Large intestine (tissue), 12 donors: ENCODE results near the gene KRTAP9-6. TPM values are rescaled to one million over a fixed set of nuclear protein-coding genes. Genes with fewer than 3 reads are reported as not detected.
"Not testable (repeated sequence)": the region's sequence is repeated elsewhere in the genome, so short reads cannot be mapped to it uniquely, and the experiment has no call there.

ENCODE experiments used
- DNase-seq, 2 donors: peaks; one replicate each; pipeline versions ENCODE4 v3.0.0 to v3.0.0-alpha.2; 2013
- H3K27ac ChIP-seq: one replicate; pipeline ENCODE4 v1.5.1; 2013; ENCODE audit warnings: low read length
- H3K27me3 ChIP-seq: 2 replicates; pipeline ENCODE4 v1.6.1; 2013; ENCODE audit warnings: low read length; ENCODE audit not compliant: control insufficient read depth, insufficient read depth
- H3K36me3 ChIP-seq: 2 replicates; pipeline ENCODE4 v1.6.1; 2013; ENCODE audit warnings: low read length; ENCODE audit not compliant: control insufficient read depth, insufficient read depth
- H3K4me1 ChIP-seq: one replicate; pipeline ENCODE4 v1.6.1; 2013; ENCODE audit warnings: low read length; ENCODE audit not compliant: control insufficient read depth, insufficient read depth
- H3K4me3 ChIP-seq: one replicate; pipeline ENCODE4 v1.5.1; 2013; ENCODE audit warnings: low read length
- H3K9me3 ChIP-seq: one replicate; pipeline ENCODE4 v1.6.1; 2013; ENCODE audit warnings: mild to moderate bottlenecking, low read depth, low read length, moderate library complexity; ENCODE audit not compliant: control insufficient read depth
- WGBS: methylation state at CpG from one replicate; pipeline ENCODE4 v1.1.5; 2013; ENCODE audit warnings: low lambda C conversion rate; ENCODE audit not compliant: insufficient coverage; 5-methylcytosine and 5-hydroxymethylcytosine counted together
- long read RNA-seq, 11 donors: transcript quantifications; one replicate each; lab custom pipeline, GENCODE V29; 2026
- polyA plus RNA-seq: library from polyadenylated mRNA; unstranded; fragments of 120-200 nt; gene quantifications from one replicate; pipeline ENCODE4 v1.2.1, GENCODE V29; 2013

The KRTAP9-6 gene
- not detected for polyA plus RNA-seq
- long read RNA-seq, donor 1: 0 reads
- long read RNA-seq, donor 2: 0 reads
- long read RNA-seq, donor 3: 0 reads
- long read RNA-seq, donor 4, partial matches to known transcripts: 0 of 1 reads
- long read RNA-seq, donor 4, other reads (novel, unspliced or antisense): 0 of 1 reads
- long read RNA-seq, donor 5: 0 reads
- long read RNA-seq, donor 6: 0 reads
- long read RNA-seq, donor 7: 0 reads
- long read RNA-seq, donor 8: 0 reads
- long read RNA-seq, donor 9: 0 reads
- long read RNA-seq, donor 10: 0 reads
- long read RNA-seq, donor 11: 0 reads

DNA sequence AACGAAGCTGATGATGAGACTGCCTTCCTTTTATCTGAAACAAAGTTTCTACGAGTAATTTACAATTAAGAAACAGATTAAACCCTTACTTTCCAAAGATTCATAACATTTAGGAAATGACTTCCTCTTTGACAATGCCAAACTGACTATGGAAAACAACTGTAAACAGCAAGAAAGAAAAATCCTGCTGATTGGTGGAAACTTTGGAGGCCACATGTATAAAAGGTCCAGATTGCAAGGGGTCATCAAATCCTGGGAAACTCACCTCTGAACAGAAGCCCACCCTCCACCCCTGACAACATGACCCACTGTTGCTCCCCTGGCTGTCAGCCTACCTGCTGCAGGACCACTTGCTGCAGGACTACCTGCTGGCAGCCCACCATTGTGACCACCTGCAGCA is at the start of gene KRTAP9-6:
Gene KRTAP9-6 (plus strand): TSS at position 301 of the 400 bp plus-strand sequence. CDS start 0 bp downstream, at position 301.
- Histone ChIP-seq H3K4me3 (no peak within 1 kb of the TSS), H3K27ac (no peak within 1 kb of the TSS), H3K4me1 (no peaks in the 10 kb centered on the region), H3K9me3 (no peaks in the 10 kb centered on the region), H3K36me3 (no peaks in the 10 kb centered on the region), H3K27me3 (peaks cover 7% of the 10 kb centered on the region)
- no peak for DNase-seq
- no CpG with 5 or more reads among the region's 2 CpGs for WGBS

DNA sequence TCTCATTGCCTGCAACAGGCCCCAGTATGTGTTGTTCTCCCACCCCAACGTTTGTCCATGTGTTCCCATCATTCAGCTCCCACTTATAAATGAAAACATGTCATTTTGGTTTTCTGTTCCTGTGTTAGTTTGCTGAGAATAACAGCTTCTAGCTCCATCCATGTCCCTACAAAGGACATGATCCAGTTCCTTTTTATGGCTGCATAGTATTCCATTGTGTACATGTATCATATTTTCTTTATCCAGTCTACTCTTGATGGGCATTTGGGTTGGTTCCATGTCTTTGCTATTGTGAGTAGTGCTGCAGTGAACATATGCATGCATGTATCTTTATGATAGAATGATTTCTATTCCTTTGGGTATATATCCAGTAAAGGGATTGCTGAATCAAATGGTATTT is 49.5 kb upstream of the KRTAP9-6 start:
- Histone ChIP-seq H3K4me1 (no peaks in the 10 kb centered on the region), H3K27me3 (peaks cover 3% of the 10 kb centered on the region), H3K36me3 (no peaks in the 10 kb centered on the region), H3K9me3 (no peaks in the 10 kb centered on the region), H3K4me3 (no peak overlapping the region), H3K27ac (no peak overlapping the region)
- no CpG with 5 or more reads among the region's 1 CpG for WGBS
- DNase-seq: no peak

GRCh38 chr17:41223821-41224220 is 41.4 kb upstream of the KRTAP9-6 start:
- H3K4me3 ChIP-seq: no peak overlapping the region
- H3K36me3 ChIP-seq: no peaks in the 10 kb centered on the region
- no peak overlapping the region for H3K27ac ChIP-seq
- peaks cover 4% of the 10 kb centered on the region for H3K27me3 ChIP-seq
- no peaks in the 10 kb centered on the region for H3K9me3 ChIP-seq
- no CpG with 5 or more reads among the region's 2 CpGs for WGBS
- no peak for DNase-seq
- H3K4me1 ChIP-seq: no peaks in the 10 kb centered on the region

GRCh38 chr17:41226051-41226450 is 39.1 kb upstream of the KRTAP9-6 start:
- no peak for DNase-seq
- Histone ChIP-seq H3K27ac (no peak overlapping the region), H3K27me3 (peaks cover 4% of the 10 kb centered on the region), H3K36me3 (no peaks in the 10 kb centered on the region), H3K4me1 (no peaks in the 10 kb centered on the region), H3K9me3 (no peaks in the 10 kb centered on the region), H3K4me3 (no peak overlapping the region)
- no CpG with 5 or more reads among the region's 6 CpGs for whole genome bisulfite sequencing

GRCh38 chr17:41226598-41227095 is 38.5 kb upstream of the KRTAP9-6 start, which contains the start of gene KRTAP9-2:
Gene KRTAP9-2, plus strand, starts transcription at chr17:41226648. Its CDS starts 7 bp downstream, at chr17:41226655.
- H3K4me3 ChIP-seq, H3K4me1 ChIP-seq, H3K9me3 ChIP-seq, H3K36me3 ChIP-seq, H3K27ac ChIP-seq, DNase-seq, H3K27me3 ChIP-seq: not testable (repeated sequence)
- no CpG with 5 or more reads among the region's 4 CpGs for WGBS

DNA sequence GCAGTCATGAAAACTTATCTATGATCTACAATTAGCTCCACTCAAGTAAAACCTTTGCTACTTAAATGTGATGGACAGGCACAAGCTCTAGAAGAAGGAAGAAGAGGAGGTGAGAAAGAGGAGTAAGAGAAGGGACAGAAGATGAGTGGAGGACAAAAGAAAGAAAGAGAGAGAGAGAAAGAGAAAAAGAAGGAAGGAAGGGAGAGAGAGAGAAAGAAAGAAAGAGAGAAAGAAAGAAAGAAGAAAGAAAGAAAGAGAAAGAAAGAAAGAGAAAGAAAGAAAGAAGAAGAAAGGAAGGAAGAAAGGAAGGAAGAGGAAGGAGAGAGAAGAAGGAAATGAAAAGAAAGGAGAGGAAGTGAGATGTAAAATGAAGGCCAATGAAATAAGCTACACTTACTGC is 35.1 kb upstream of the KRTAP9-6 start:
- H3K27me3 ChIP-seq: peaks cover 12% of the 10 kb centered on the region

GRCh38 chr17:41231731-41232130 is 33.4 kb upstream of the KRTAP9-6 start:
- Histone ChIP-seq H3K27ac (no peak overlapping the region), H3K36me3 (no peaks in the 10 kb centered on the region), H3K4me3 (no peak overlapping the region), H3K4me1 (no peaks in the 10 kb centered on the region), H3K27me3 (peaks cover 8% of the 10 kb centered on the region), H3K9me3 (no peaks in the 10 kb centered on the region)
- no CpG with 5 or more reads among the region's 6 CpGs for WGBS
- no peak for DNase-seq

More for the DNA sequence above, 35.1 kb upstream of the KRTAP9-6 start:
- no peak overlapping the region for H3K27ac ChIP-seq
- H3K9me3 ChIP-seq: no peaks in the 10 kb centered on the region
- H3K36me3 ChIP-seq: no peaks in the 10 kb centered on the region
- H3K4me3 ChIP-seq: no peak overlapping the region
- no peak for DNase-seq
- H3K4me1 ChIP-seq: no peaks in the 10 kb centered on the region

- not testable (repeated sequence) for H3K27me3 ChIP-seq, H3K9me3 ChIP-seq, H3K4me3 ChIP-seq, H3K27ac ChIP-seq, DNase-seq, H3K4me1 ChIP-seq, H3K36me3 ChIP-seq
- WGBS: no CpG with 5 or more reads among the region's 1 CpG
Observed at GRCh38 chr17:41232399-41233105, 32.6 kb upstream of the KRTAP9-6 start, which contains the start of gene KRTAP9-3. Gene KRTAP9-3, plus strand, starts transcription at chr17:41232449. Its CDS starts 53 bp downstream, at chr17:41232502.

- WGBS: no CpG with 5 or more reads among the region's 4 CpGs
- not testable (repeated sequence) for H3K4me1 ChIP-seq, DNase-seq, H3K36me3 ChIP-seq, H3K9me3 ChIP-seq, H3K27ac ChIP-seq, H3K27me3 ChIP-seq, H3K4me3 ChIP-seq
Observed at GRCh38 chr17:41237116-41237515, 28.1 kb upstream of the KRTAP9-6 start.

DNA sequence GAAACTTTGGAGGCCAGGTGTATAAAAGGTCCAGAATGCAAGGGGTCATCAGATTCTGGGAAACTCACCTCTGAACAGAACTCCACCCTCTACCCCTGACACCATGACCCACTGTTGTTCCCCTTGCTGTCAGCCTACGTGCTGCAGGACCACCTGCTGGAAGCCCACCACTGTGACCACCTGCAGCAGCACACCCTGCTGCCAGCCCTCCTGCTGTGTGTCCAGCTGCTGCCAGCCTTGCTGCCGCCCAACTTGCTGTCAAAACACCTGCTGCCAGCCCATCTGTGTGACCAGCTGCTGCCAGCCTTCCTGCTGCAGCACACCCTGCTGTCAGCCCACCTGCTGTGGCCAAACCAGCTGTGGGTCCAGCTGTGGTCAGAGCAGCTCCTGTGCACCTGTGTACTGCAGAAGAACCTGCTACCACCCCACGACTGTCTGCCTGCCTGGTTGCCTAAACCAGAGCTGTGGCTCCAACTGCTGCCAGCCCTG is 27.2 kb upstream of the KRTAP9-6 start, which contains the start of gene KRTAP9-8:
Gene KRTAP9-8 (plus strand): TSS at position 51 of the 489 bp plus-strand sequence. CDS start 53 bp downstream, at position 104.
- not testable (repeated sequence) for H3K27me3 ChIP-seq, H3K9me3 ChIP-seq, DNase-seq, H3K36me3 ChIP-seq, H3K4me3 ChIP-seq, H3K27ac ChIP-seq, H3K4me1 ChIP-seq
- no CpG with 5 or more reads among the region's 3 CpGs for WGBS
